Loucy (cell line): ENCODE results near the gene CHRNA1.

Experiments
- CTCF ChIP-seq: fragments of 200-600 bp; sonication (generic); conservative IDR thresholded peaks from 2 replicates; pipeline ENCODE4 v1.5.1; 2014; ENCODE audit warnings: mild to moderate bottlenecking, antibody characterized with exemption, low read length
- EZH2phosphoT487 ChIP-seq: fragments of 200-600 bp; IDR thresholded peaks from 2 replicates; pipeline ENCODE4 v1.6.1; 2018; ENCODE audit warnings: antibody characterized with exemption, mild to moderate bottlenecking, moderate library complexity, borderline replicate concordance

GRCh38 chr2:174752403-174753037, 11.8 kb downstream of the CHRNA1 start:
- TF ChIP-seq CTCF (no peak), EZH2phosphoT487 (no peak)
